K562 (cell line): ENCODE data around the gene TSPY9. TPM values are rescaled to one million over a fixed set of nuclear protein-coding genes. Genes with fewer than 3 reads are reported as not detected.
"Not testable (repeated sequence)": the region's sequence is repeated elsewhere in the genome, so short reads cannot be mapped to it uniquely, and the experiment has no call there.

ENCODE experiments used
- ATAC-seq: fragments of 200-7000 bp; cut with Tn5 transposase; 3 replicates; pipeline ENCODE4 v1.9.1; 2020; ENCODE audit warnings: moderate library complexity
- BruUV-seq: library from RNA; stranded (reverse); fragments of 400-500 nt; replicated peaks from 2 replicates; lab custom pipeline; 2021; lab: Mats Ljungman, UMichigan
- CTCF ChIA-PET: fragments of 300-600 bp; formaldehyde crosslinking; extraction: SDS; loops from one replicate; lab custom pipeline; 2021; ENCODE audit warnings: low intra/inter-chr PET ratio; lab: Yijun Ruan, JAX
- POLR2A ChIA-PET: fragments of 300-600, 350-650 bp; sonication (Branson Sonifier 250); formaldehyde crosslinking; extraction: SDS; loops from one replicate; lab custom pipeline; 2021; ENCODE audit warnings: antibody characterized with exemption, inconsistent platforms; lab: Yijun Ruan, JAX
- DNase-seq, 4 experiments: peaks; one replicate each; pipeline versions ENCODE4 v3.0.0 to v3.0.0-alpha.2; 2011 to 2018; ENCODE audit warnings: low spot score in 3 of 4, mixed read lengths in 3 of 4; ENCODE audit errors: extremely low read depth in 1 of 4
- FAIRE-seq: peaks from 2 replicates; lab custom pipeline; 2011; peaks lifted over from hg19 to GRCh38; lab: Jason Lieb, UNC
- H2AFZ ChIP-seq: 2 replicates; pipeline ENCODE4 v1.6.0; 2011; ENCODE audit warnings: low read depth, low read length, control low read depth, inconsistent platforms
- H3K27ac ChIP-seq: fragments of 200-600 bp; 3 replicates; pipeline ENCODE4 v1.8.0; 2011; ENCODE audit warnings: low read depth, mild to moderate bottlenecking, control low read depth, inconsistent platforms, low read length, moderate library complexity, mixed read lengths; ENCODE audit errors: extremely low read depth
- H3K27me3 ChIP-seq, 2 experiments: fragments of 300-600 bp in 1 of 2; 2 replicates in 1 of 2; 3 replicates in 1 of 2; pipeline versions ENCODE4 v1.6.0 to v1.8.0; 2011; ENCODE audit warnings: inconsistent platforms in 2 of 2, low read length in 2 of 2, mild to moderate bottlenecking in 1 of 2, mixed read lengths in 1 of 2, moderate library complexity in 1 of 2; ENCODE audit not compliant: control insufficient read depth in 2 of 2, insufficient read depth in 2 of 2
- H3K36me3 ChIP-seq: fragments of 300-600 bp; 3 replicates; pipeline ENCODE4 v1.8.0; 2011; ENCODE audit warnings: mild to moderate bottlenecking, low read length, inconsistent platforms; ENCODE audit not compliant: control insufficient read depth, insufficient read depth
- H3K4me1 ChIP-seq, 2 experiments: fragments of 200-600 bp in 1 of 2; replicated peaks in 1 of 2; 2 replicates in 1 of 2; 3 replicates in 1 of 2; pipeline versions ENCODE4 v1.5.1 to v1.8.0; 2011; ENCODE audit warnings: inconsistent platforms in 2 of 2, low read length in 2 of 2, mild to moderate bottlenecking in 1 of 2, mixed read lengths in 1 of 2, moderate library complexity in 1 of 2; ENCODE audit not compliant: control insufficient read depth in 2 of 2, insufficient read depth in 2 of 2
- H3K4me2 ChIP-seq: 2 replicates; pipeline ENCODE4 v1.6.1; 2011; ENCODE audit warnings: low read length, control low read depth, inconsistent platforms, mixed read lengths; ENCODE audit not compliant: insufficient read depth
- H3K4me3 ChIP-seq: fragments of 200-600 bp; sonication (generic), shearing (Covaris generic); 2 replicates; pipeline ENCODE4 v1.5.1; 2016; ENCODE audit warnings: control low read depth, inconsistent platforms
- H3K79me2 ChIP-seq: fragments of 200-600 bp; 3 replicates; pipeline ENCODE4 v1.8.0; 2011; ENCODE audit warnings: low read length, inconsistent platforms; ENCODE audit not compliant: control insufficient read depth, insufficient read depth
- H3K9ac ChIP-seq, 2 experiments: 2 replicates each; pipeline versions ENCODE4 v1.6.0 to v1.6.1; 2011; ENCODE audit warnings: low read depth in 2 of 2, low read length in 2 of 2, control low read depth in 1 of 2, inconsistent platforms in 1 of 2, mild to moderate bottlenecking in 1 of 2, mixed read lengths in 1 of 2; ENCODE audit not compliant: insufficient read depth in 1 of 2
- H3K9me1 ChIP-seq: one replicate; pipeline ENCODE4 v1.6.0; 2011; ENCODE audit warnings: inconsistent platforms, mild to moderate bottlenecking, low read length, moderate library complexity; ENCODE audit not compliant: control insufficient read depth, insufficient read depth
- H3K9me3 ChIP-seq: replicated peaks from 2 replicates; pipeline ENCODE4 v1.5.1; 2011; ENCODE audit warnings: low read depth, low read length, inconsistent platforms; ENCODE audit not compliant: control insufficient read depth, insufficient read depth
- H4K20me1 ChIP-seq: replicated peaks from 2 replicates; pipeline ENCODE4 v1.6.1; 2011; ENCODE audit warnings: low read length, inconsistent platforms, mixed read lengths; ENCODE audit not compliant: control insufficient read depth, insufficient read depth
- WGBS: fragments of 100-300 bp; shearing (Covaris generic); methylation state at CpG from one replicate; pipeline ENCODE4 v1.1.6; 2016; ENCODE audit warnings: low coverage, mixed read lengths; ENCODE audit not compliant: insufficient coverage; ENCODE audit errors: missing lambda C conversion rate; 5-methylcytosine and 5-hydroxymethylcytosine counted together
- in situ Hi-C: fragments of 300-500 bp; cut with MboI; formaldehyde crosslinking; loops from 4 replicates; pipeline ENCODE4 v1.15.0; 2018; ENCODE audit warnings: inconsistent platforms, mixed read lengths
- intact Hi-C: fragments of 100-400 bp; cut with micrococcal nuclease; formaldehyde crosslinking; loops from 2 replicates; pipeline ENCODE4 v1.14.2; 2022
- polyA plus RNA-seq, 8 experiments: library from polyadenylated mRNA; depleted of rRNA in 4 of 8; stranded (reverse) in 5 of 8; unstranded in 3 of 8; fragments of >200 nt; fragmentation: Nextera tagmentation in 2 of 8; fragmentation: Illumina TruSeq in 1 of 8; extraction: Ambion mirVana in 2 of 8; extraction: Trizol in 1 of 8; gene quantifications; 2 replicates each; pipeline versions ENCODE4 v1.2.1 to v1.2.3, GENCODE V29; 2011 to 2014; ENCODE audit warnings: inconsistent platforms in 1 of 8, missing spikeins in 1 of 8
- total RNA-seq, 7 experiments: library from RNA; depleted of rRNA in 6 of 7; stranded (reverse); fragments of >200 nt in 6 of 7; fragmentation: Illumina TruSeq in 2 of 7; extraction: Trizol in 2 of 7; gene quantifications; 2 replicates each; pipeline versions ENCODE4 v1.2.1 to v1.2.3, GENCODE V29; 2011 to 2021; ENCODE audit warnings: low replicate concordance in 1 of 7

Gene TSPY9
- total and polyA plus RNA-seq, 9 of the 15 experiments (the other 6 are each of a cell fraction or from before 2014, with no cell fraction given), result not detected

DNA sequence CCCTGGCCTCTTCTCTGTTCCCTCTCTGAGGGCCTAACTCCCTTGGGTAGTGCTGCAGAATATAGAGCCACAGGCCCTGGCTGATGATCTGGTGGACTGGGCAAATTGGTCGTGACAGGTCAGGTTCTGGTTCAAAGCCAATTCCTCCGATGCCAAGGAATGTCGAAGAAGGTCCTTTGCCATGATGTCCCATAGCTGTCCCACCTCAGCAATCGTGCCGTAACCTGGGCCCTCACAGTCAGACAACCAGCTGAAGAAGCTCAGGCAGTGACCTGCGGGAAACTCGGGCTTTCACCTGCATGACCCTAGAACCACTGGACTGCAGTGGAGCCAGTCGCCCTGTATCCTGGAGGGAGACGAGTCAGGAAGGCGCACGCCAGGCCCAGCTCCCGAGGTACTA lies 29.2 kb downstream of the TSPY9 start:
- H4K20me1 ChIP-seq, POLR2A ChIA-PET, H3K27ac ChIP-seq, H3K27me3 ChIP-seq, in situ Hi-C loops, DNase-seq, H3K4me2 ChIP-seq, H3K9ac ChIP-seq, H3K9me1 ChIP-seq, H3K9me3 ChIP-seq, BruUV-seq, intact Hi-C loops, H3K4me3 ChIP-seq, H3K4me1 ChIP-seq, CTCF ChIA-PET, FAIRE-seq, ATAC-seq, H3K79me2 ChIP-seq, H3K36me3 ChIP-seq, H2AFZ ChIP-seq: not testable (repeated sequence)
- WGBS, result no CpG with 5 or more reads among the region's 12 CpGs

- H3K79me2 ChIP-seq, H3K4me3 ChIP-seq, ATAC-seq, intact Hi-C loops, DNase-seq, CTCF ChIA-PET, H3K9me3 ChIP-seq, FAIRE-seq, H3K4me2 ChIP-seq, POLR2A ChIA-PET, H2AFZ ChIP-seq, H3K27me3 ChIP-seq, H3K9ac ChIP-seq, BruUV-seq, in situ Hi-C loops, H4K20me1 ChIP-seq, H3K4me1 ChIP-seq, H3K36me3 ChIP-seq, H3K9me1 ChIP-seq, H3K27ac ChIP-seq: not testable (repeated sequence)
- WGBS, result no CpG with 5 or more reads among the region's 26 CpGs
These were observed 40.5 kb downstream of the TSPY9 start, which contains the start of gene TSPY10 for GRCh38 chrY:9527580-9527979. TSPY10 (plus strand) TSS chrY:9527880; CDS start chrY:9527926, 46 bp downstream.

Other genes starting within 250 kb of the TSPY9 start
- gene TSPY4, start 149.8 kb upstream of the TSPY9 start, total RNA-seq (2014; rRNA removed), result not detected in 2 replicates
- gene TSPY4, start 149.8 kb upstream of the TSPY9 start, total RNA-seq (2014; rRNA removed; fragmentation: Illumina TruSeq; extraction: Trizol), result not detected in 2 replicates
- gene TSPY4, start 149.8 kb upstream of the TSPY9 start, total RNA-seq (2015; rRNA removed; fragmentation: Illumina TruSeq; extraction: Trizol), result not detected in 2 replicates
- gene TSPY4, start 149.8 kb upstream of the TSPY9 start, total RNA-seq (2021), result not detected in 2 replicates
- gene TSPY4, start 149.8 kb upstream of the TSPY9 start, polyA plus RNA-seq (2011; rRNA removed), result not detected in 2 replicates
- not detected in 2 replicates for gene TSPY4, start 149.8 kb upstream of the TSPY9 start, polyA plus RNA-seq (2014; fragmentation: Illumina TruSeq; extraction: Trizol)
- gene TSPY4, start 149.8 kb upstream of the TSPY9 start, polyA plus RNA-seq (2014; fragmentation: Nextera tagmentation; extraction: Ambion mirVana), result not detected
- not detected in 2 replicates for gene TSPY4, start 149.8 kb upstream of the TSPY9 start, polyA plus RNA-seq (2014; rRNA removed)
- gene TSPY8, start 129.5 kb upstream of the TSPY9 start, total RNA-seq (2014; rRNA removed), result not detected in 2 replicates
- not detected in 2 replicates for gene TSPY8, start 129.5 kb upstream of the TSPY9 start, total RNA-seq (2014; rRNA removed; fragmentation: Illumina TruSeq; extraction: Trizol)
- gene TSPY8, start 129.5 kb upstream of the TSPY9 start, total RNA-seq (2015; rRNA removed; fragmentation: Illumina TruSeq; extraction: Trizol), result not detected in 2 replicates
- not detected in 2 replicates for gene TSPY8, start 129.5 kb upstream of the TSPY9 start, total RNA-seq (2021)
- not detected in 2 replicates for gene TSPY8, start 129.5 kb upstream of the TSPY9 start, polyA plus RNA-seq (2011; rRNA removed)
- not detected in 2 replicates for gene TSPY8, start 129.5 kb upstream of the TSPY9 start, polyA plus RNA-seq (2014; fragmentation: Illumina TruSeq; extraction: Trizol)
- not detected for gene TSPY8, start 129.5 kb upstream of the TSPY9 start, polyA plus RNA-seq (2014; fragmentation: Nextera tagmentation; extraction: Ambion mirVana)
- gene TSPY8, start 129.5 kb upstream of the TSPY9 start, polyA plus RNA-seq (2014; rRNA removed), result not detected in 2 replicates
- not detected in 2 replicates for gene TSPY3, start 88.8 kb upstream of the TSPY9 start, total RNA-seq (2014; rRNA removed)
- gene TSPY3, start 88.8 kb upstream of the TSPY9 start, total RNA-seq (2014; rRNA removed; fragmentation: Illumina TruSeq; extraction: Trizol), result not detected in 2 replicates
- gene TSPY3, start 88.8 kb upstream of the TSPY9 start, total RNA-seq (2015; rRNA removed; fragmentation: Illumina TruSeq; extraction: Trizol), result not detected in 2 replicates
- not detected in 2 replicates for gene TSPY3, start 88.8 kb upstream of the TSPY9 start, total RNA-seq (2021)
- not detected in 2 replicates for gene TSPY3, start 88.8 kb upstream of the TSPY9 start, polyA plus RNA-seq (2011; rRNA removed)
- gene TSPY3, start 88.8 kb upstream of the TSPY9 start, polyA plus RNA-seq (2014; fragmentation: Illumina TruSeq; extraction: Trizol), result not detected in 2 replicates
- gene TSPY3, start 88.8 kb upstream of the TSPY9 start, polyA plus RNA-seq (2014; fragmentation: Nextera tagmentation; extraction: Ambion mirVana), result not detected
- not detected in 2 replicates for gene TSPY3, start 88.8 kb upstream of the TSPY9 start, polyA plus RNA-seq (2014; rRNA removed)
- gene TSPY1, start 20.3 kb upstream of the TSPY9 start, total RNA-seq (2014; rRNA removed), result not detected in 2 replicates
- not detected in 2 replicates for gene TSPY1, start 20.3 kb upstream of the TSPY9 start, total RNA-seq (2014; rRNA removed; fragmentation: Illumina TruSeq; extraction: Trizol)
- gene TSPY1, start 20.3 kb upstream of the TSPY9 start, total RNA-seq (2015; rRNA removed; fragmentation: Illumina TruSeq; extraction: Trizol), result not detected in 2 replicates
- not detected in 2 replicates for gene TSPY1, start 20.3 kb upstream of the TSPY9 start, total RNA-seq (2021)
- gene TSPY1, start 20.3 kb upstream of the TSPY9 start, polyA plus RNA-seq (2011; rRNA removed), result not detected in 2 replicates
- not detected in 2 replicates for gene TSPY1, start 20.3 kb upstream of the TSPY9 start, polyA plus RNA-seq (2014; fragmentation: Illumina TruSeq; extraction: Trizol)
- gene TSPY1, start 20.3 kb upstream of the TSPY9 start, polyA plus RNA-seq (2014; fragmentation: Nextera tagmentation; extraction: Ambion mirVana), result not detected
- gene TSPY1, start 20.3 kb upstream of the TSPY9 start, polyA plus RNA-seq (2014; rRNA removed), result not detected in 2 replicates
- gene TSPY10, start 40.6 kb downstream of the TSPY9 start, total RNA-seq (2014; rRNA removed), result not detected in 2 replicates
- not detected in 2 replicates for gene TSPY10, start 40.6 kb downstream of the TSPY9 start, total RNA-seq (2014; rRNA removed; fragmentation: Illumina TruSeq; extraction: Trizol)
- not detected in 2 replicates for gene TSPY10, start 40.6 kb downstream of the TSPY9 start, total RNA-seq (2015; rRNA removed; fragmentation: Illumina TruSeq; extraction: Trizol)
- not detected in 2 replicates for gene TSPY10, start 40.6 kb downstream of the TSPY9 start, total RNA-seq (2021)
- not detected in 2 replicates for gene TSPY10, start 40.6 kb downstream of the TSPY9 start, polyA plus RNA-seq (2011; rRNA removed)
- not detected in 2 replicates for gene TSPY10, start 40.6 kb downstream of the TSPY9 start, polyA plus RNA-seq (2014; fragmentation: Illumina TruSeq; extraction: Trizol)
- gene TSPY10, start 40.6 kb downstream of the TSPY9 start, polyA plus RNA-seq (2014; fragmentation: Nextera tagmentation; extraction: Ambion mirVana), result not detected
- not detected in 2 replicates for gene TSPY10, start 40.6 kb downstream of the TSPY9 start, polyA plus RNA-seq (2014; rRNA removed)